ENCODE data around the gene FFAR1. TPM values are rescaled to one million over a fixed set of nuclear protein-coding genes. Genes with fewer than 3 reads are reported as not detected.

The FFAR1 gene
- total and polyA plus RNA-seq, 2 of the 8 experiments (the other 6 are each of a cell fraction or from before 2014, with no cell fraction given): not detected

DNA sequence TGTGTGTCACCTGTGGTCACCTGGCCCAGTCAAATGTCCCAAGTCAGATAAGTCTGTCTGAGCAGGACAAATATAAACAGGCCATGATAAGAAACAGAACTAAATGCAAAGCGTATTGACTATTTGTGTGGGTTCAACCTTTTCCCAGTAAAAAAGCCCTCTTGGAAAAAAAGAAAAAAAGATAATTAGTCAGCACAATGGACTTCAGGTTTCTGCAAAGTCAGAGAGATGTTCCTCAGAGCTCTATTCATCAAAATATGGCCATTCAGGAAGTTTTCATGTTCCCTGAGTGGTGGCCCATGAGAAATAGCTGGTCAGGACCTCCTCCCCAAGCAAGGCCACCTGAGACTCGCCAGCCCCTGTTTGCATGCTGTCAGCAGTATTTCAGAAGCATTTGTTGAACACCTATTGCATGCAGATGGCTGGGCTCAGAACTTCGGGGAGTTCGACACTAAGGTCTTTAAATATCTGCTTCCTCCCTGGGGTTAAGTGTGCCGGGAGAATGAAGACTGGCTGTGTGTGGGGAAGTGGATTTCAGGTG lies 13.2 kb downstream of the FFAR1 start:
- Histone ChIP-seq H4K91ac (replicated peaks; ENCODE audit: insufficient read length, low read length) (no peak overlapping the region), H3K79me1 (ENCODE audit: low read depth, low read length) (no peaks in the 10 kb centered on the region), H3K23me2 (ENCODE audit: low read depth, low read length) (no peaks in the 10 kb centered on the region), H3K14ac (ENCODE audit: insufficient read length) (no peak overlapping the region), H3K4me3 (ENCODE audit: extremely low read depth in 1 of 4, insufficient read depth in 2 of 4, low read depth in 3 of 4, low read length in 4 of 4) (no peak overlapping the region), H3K9ac (replicated peaks in 1 of 4; ENCODE audit: extremely low read depth in 1 of 4, low read depth in 3 of 4, low read length in 3 of 4) (no peak overlapping the region), H2AK5ac (ENCODE audit: low read depth, low read length) (no peak overlapping the region), H3K9me3 (ENCODE audit: insufficient read depth in 2 of 2, low read depth in 1 of 2, low read length in 1 of 2) (no peaks in the 10 kb centered on the region), H3K27me3 (replicated peaks in 1 of 4; ENCODE audit: control insufficient read depth in 3 of 4, extremely low read depth in 1 of 4, insufficient read depth in 3 of 4, low read length in 3 of 4) (no peaks in the 10 kb centered on the region), H2BK12ac (ENCODE audit: low read depth, low read length) (no peak overlapping the region), H4K5ac (ENCODE audit: insufficient read length, low read depth, low read length) (no peak overlapping the region), H3K4ac (replicated peaks; ENCODE audit: insufficient read length, low read depth, low read length) (no peak overlapping the region), H3K79me2 (ENCODE audit: control insufficient read depth in 1 of 2, insufficient read depth in 2 of 2, low read length in 2 of 2) (no peaks in the 10 kb centered on the region), H2BK20ac (ENCODE audit: low read length) (no peak overlapping the region), H2BK15ac (ENCODE audit: low read length) (no peak overlapping the region), H3K4me1 (replicated peaks in 1 of 4; ENCODE audit: control insufficient read depth in 3 of 4, insufficient read depth in 4 of 4, low read length in 3 of 4) (no peaks in the 10 kb centered on the region), H2BK120ac (replicated peaks; ENCODE audit: low read depth, low read length) (no peak overlapping the region), H2BK5ac (ENCODE audit: low read depth, low read length) (no peak overlapping the region), H3K36me3 (ENCODE audit: control insufficient read depth in 2 of 4, insufficient read depth in 4 of 4, low read length in 3 of 4) (no peaks in the 10 kb centered on the region), H4K20me1 (replicated peaks in 1 of 2; ENCODE audit: control insufficient read depth in 1 of 2, insufficient read depth in 2 of 2, low read length in 2 of 2) (no peaks in the 10 kb centered on the region), H4K8ac (ENCODE audit: extremely low read depth, insufficient read depth, low read length) (no peak overlapping the region), H3K56ac (replicated peaks; ENCODE audit: insufficient read length, low read depth, low read length) (no peak overlapping the region), H3K18ac (ENCODE audit: extremely low read depth, low read length) (no peak overlapping the region), H2AFZ (ENCODE audit: low read length) (no peak overlapping the region), H3K27ac (ENCODE audit: low read depth, low read length) (no peak overlapping the region), H3K23ac (ENCODE audit: insufficient read length) (no peak overlapping the region), H3K4me2 (ENCODE audit: insufficient read depth in 1 of 2, low read depth in 2 of 2, low read length in 2 of 2) (no peak overlapping the region)
- ChIA-PET POLR2A (ENCODE audit: partially characterized antibody) (interaction anchor here (0.6 kb wide), 1 partner anchor 33 kb away, joined by 3 read pairs; no protein-coding TSS in a partner anchor), CTCF (ENCODE audit: partially characterized antibody) (interaction anchor here (1.0 to 1.2 kb wide), 3 partner anchors 10 to 134 kb away, joined by 3 to 4 read pairs (median 3); no protein-coding TSS in a partner anchor)
- 50% methylated on average over 2 of the region's 5 CpGs; no CpG with 5 or more reads in 1 of the 2 experiments for WGBS, 2 experiments (ENCODE audit: extremely low coverage in 1 of 2, insufficient coverage in 1 of 2, insufficient read length in 1 of 2, insufficient replicate concordance in 2 of 2, low coverage in 1 of 2, low lambda C conversion rate in 2 of 2, missing lambda C conversion rate in 1 of 2)
- FAIRE-seq (no peak), DNase-seq (ENCODE audit: low read depth in 1 of 2, low spot score in 2 of 2) (no peak)
- TF ChIP-seq RNF2 (IDR thresholded peaks at IDR 0.05; ENCODE audit: borderline replicate concordance, low read depth, low read length, missing control alignments, poor library complexity, severe bottlenecking) (no peak), RFX5 (IDR thresholded peaks at IDR 0.05; ENCODE audit: borderline replicate concordance, low read depth, low read length) (no peak), HDAC2 (IDR thresholded peaks at IDR 0.05; ENCODE audit: borderline replicate concordance in 1 of 2, low read depth in 2 of 2, low read length in 2 of 2) (no peak), RBBP5 (IDR thresholded peaks at IDR 0.05; ENCODE audit: borderline replicate concordance, low read depth, low read length) (no peak), POLR2AphosphoS5 (IDR thresholded peaks at IDR 0.05; ENCODE audit: low read depth, low read length) (no peak), CBX5 (IDR thresholded peaks at IDR 0.05; ENCODE audit: low read depth, low read length) (no peak)
- TF ChIP-seq, protein P1, sequence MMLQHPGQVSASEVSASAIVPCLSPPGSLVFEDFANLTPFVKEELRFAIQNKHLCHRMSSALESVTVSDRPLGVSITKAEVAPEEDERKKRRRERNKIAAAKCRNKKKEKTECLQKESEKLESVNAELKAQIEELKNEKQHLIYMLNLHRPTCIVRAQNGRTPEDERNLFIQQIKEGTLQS (IDR thresholded peaks at IDR 0.05; ENCODE audit: insufficient read depth, low read depth, low read length): no peak
- TF ChIP-seq, protein P2, sequence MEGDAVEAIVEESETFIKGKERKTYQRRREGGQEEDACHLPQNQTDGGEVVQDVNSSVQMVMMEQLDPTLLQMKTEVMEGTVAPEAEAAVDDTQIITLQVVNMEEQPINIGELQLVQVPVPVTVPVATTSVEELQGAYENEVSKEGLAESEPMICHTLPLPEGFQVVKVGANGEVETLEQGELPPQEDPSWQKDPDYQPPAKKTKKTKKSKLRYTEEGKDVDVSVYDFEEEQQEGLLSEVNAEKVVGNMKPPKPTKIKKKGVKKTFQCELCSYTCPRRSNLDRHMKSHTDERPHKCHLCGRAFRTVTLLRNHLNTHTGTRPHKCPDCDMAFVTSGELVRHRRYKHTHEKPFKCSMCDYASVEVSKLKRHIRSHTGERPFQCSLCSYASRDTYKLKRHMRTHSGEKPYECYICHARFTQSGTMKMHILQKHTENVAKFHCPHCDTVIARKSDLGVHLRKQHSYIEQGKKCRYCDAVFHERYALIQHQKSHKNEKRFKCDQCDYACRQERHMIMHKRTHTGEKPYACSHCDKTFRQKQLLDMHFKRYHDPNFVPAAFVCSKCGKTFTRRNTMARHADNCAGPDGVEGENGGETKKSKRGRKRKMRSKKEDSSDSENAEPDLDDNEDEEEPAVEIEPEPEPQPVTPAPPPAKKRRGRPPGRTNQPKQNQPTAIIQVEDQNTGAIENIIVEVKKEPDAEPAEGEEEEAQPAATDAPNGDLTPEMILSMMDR (IDR thresholded peaks at IDR 0.05; ENCODE audit: control extremely low read depth in 1 of 3, insufficient read depth in 1 of 3, low read depth in 1 of 3, low read length in 3 of 3): no peak
